Mesendoderm (in vitro differentiated cells): ENCODE measurements around the gene C1orf216.
"Not testable (repeated sequence)": the region's sequence is repeated elsewhere in the genome, so short reads cannot be mapped to it uniquely, and the experiment has no call there.

Experiments used
- DNase-seq: peaks from one replicate; pipeline ENCODE4 v3.0.0; 2013
- H2AK5ac ChIP-seq: 2 replicates; pipeline ENCODE4 v1.6.1; 2013; ENCODE audit warnings: low read length, inconsistent platforms
- H2BK120ac ChIP-seq: 2 replicates; pipeline ENCODE4 v1.6.1; 2013; ENCODE audit warnings: low read depth, mild to moderate bottlenecking, low read length, moderate library complexity, mixed read lengths
- H2BK15ac ChIP-seq: replicated peaks from 2 replicates; pipeline ENCODE4 v1.6.1; 2013; ENCODE audit warnings: low read depth, mild to moderate bottlenecking, moderate library complexity
- H2BK5ac ChIP-seq: 2 replicates; pipeline ENCODE4 v1.6.1; 2013; ENCODE audit warnings: low read length, inconsistent platforms
- H3K18ac ChIP-seq: 2 replicates; pipeline ENCODE4 v1.6.1; 2013; ENCODE audit warnings: mild to moderate bottlenecking, low read length, mixed read lengths
- H3K23ac ChIP-seq: one replicate; pipeline ENCODE4 v1.6.1; 2013; ENCODE audit warnings: low read length
- H3K27ac ChIP-seq: 2 replicates; pipeline ENCODE4 v1.5.1; 2013; ENCODE audit warnings: low read depth, mild to moderate bottlenecking, inconsistent platforms, low read length, moderate library complexity
- H3K27me3 ChIP-seq: 2 replicates; pipeline ENCODE4 v1.6.1; 2013; ENCODE audit warnings: low read length, control low read depth, mild to moderate bottlenecking, inconsistent platforms; ENCODE audit not compliant: insufficient read depth, poor library complexity
- H3K36me3 ChIP-seq: 2 replicates; pipeline ENCODE4 v1.6.1; 2013; ENCODE audit warnings: low read length, inconsistent platforms; ENCODE audit not compliant: control insufficient read depth, insufficient read depth
- H3K4ac ChIP-seq: one replicate; pipeline ENCODE4 v1.6.1; 2013; ENCODE audit warnings: low read depth, mild to moderate bottlenecking, low read length, moderate library complexity
- H3K4me1 ChIP-seq: 2 replicates; pipeline ENCODE4 v1.6.1; 2013; ENCODE audit warnings: low read depth, low read length, inconsistent platforms; ENCODE audit not compliant: control insufficient read depth
- H3K4me2 ChIP-seq: 2 replicates; pipeline ENCODE4 v1.6.1; 2013; ENCODE audit warnings: low read length
- H3K4me3 ChIP-seq: 2 replicates; pipeline ENCODE4 v1.5.1; 2013; ENCODE audit warnings: mild to moderate bottlenecking, low read length
- H3K56ac ChIP-seq: one replicate; pipeline ENCODE4 v1.6.1; 2013; ENCODE audit warnings: low read length
- H3K79me1 ChIP-seq: 2 replicates; pipeline ENCODE4 v1.6.1; 2013; ENCODE audit warnings: low read length, inconsistent platforms
- H3K79me2 ChIP-seq: 2 replicates; pipeline ENCODE4 v1.6.1; 2013; ENCODE audit warnings: mild to moderate bottlenecking, low read length; ENCODE audit not compliant: control insufficient read depth, insufficient read depth
- H3K9ac ChIP-seq: 2 replicates; pipeline ENCODE4 v1.6.1; 2013; ENCODE audit warnings: low read length, inconsistent platforms
- H4K5ac ChIP-seq: one replicate; pipeline ENCODE4 v1.6.1; 2013; ENCODE audit warnings: low read length
- H4K8ac ChIP-seq: one replicate; pipeline ENCODE4 v1.6.1; 2013; ENCODE audit warnings: low read depth, mild to moderate bottlenecking, control low read depth, low read length, moderate library complexity
- WGBS: extraction: QIAGEN DNeasy Blood & Tissue Kit; methylation state at CpG from one replicate; pipeline ENCODE4 v1.1.7; 2013; ENCODE audit warnings: low lambda C conversion rate, missing lambda C conversion rate; ENCODE audit not compliant: insufficient coverage; ENCODE audit errors: extremely low coverage; 5-methylcytosine and 5-hydroxymethylcytosine counted together

Gene C1orf216

GRCh38 chr1:35711098-35711497 is 7.6 kb downstream of the C1orf216 start:
- not testable (repeated sequence) for H3K27ac ChIP-seq, H4K8ac ChIP-seq, H3K9ac ChIP-seq, H3K79me2 ChIP-seq, H3K18ac ChIP-seq, H2BK15ac ChIP-seq, DNase-seq, H2AK5ac ChIP-seq, H3K4me1 ChIP-seq, H3K4ac ChIP-seq, H3K27me3 ChIP-seq, H3K23ac ChIP-seq, H3K79me1 ChIP-seq, H2BK120ac ChIP-seq, H3K36me3 ChIP-seq, H3K56ac ChIP-seq, H3K4me2 ChIP-seq, H3K4me3 ChIP-seq, H2BK5ac ChIP-seq, H4K5ac ChIP-seq
- no CpG with 5 or more reads among the region's 5 CpGs for WGBS

DNA sequence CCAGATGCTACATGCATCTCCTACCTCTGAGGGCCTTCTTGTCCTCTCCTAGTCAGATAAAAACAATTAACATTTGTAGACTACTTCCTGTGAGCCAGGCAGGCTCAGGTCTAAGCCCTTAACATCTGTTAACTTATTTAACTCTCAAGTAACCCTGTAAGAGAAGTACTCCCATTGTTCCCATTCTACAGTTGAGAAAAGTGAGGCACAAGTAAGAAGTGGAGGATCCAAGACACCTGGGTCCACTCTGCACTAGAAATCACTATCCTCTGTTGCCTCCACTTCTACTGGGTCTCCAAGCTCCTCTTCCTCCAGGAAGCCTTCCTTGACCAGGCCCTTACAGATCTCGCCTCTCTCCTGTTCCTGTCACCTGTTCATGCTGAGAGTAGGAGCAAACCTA is 9.7 kb downstream of the C1orf216 start:
- no peak overlapping the region for H3K4me3 ChIP-seq
- no peak overlapping the region for H3K56ac ChIP-seq
- H3K27ac ChIP-seq, result no peak overlapping the region
- no peak overlapping the region for H2AK5ac ChIP-seq
- peaks cover 6% of the 10 kb centered on the region for H3K4me1 ChIP-seq
- no peaks in the 10 kb centered on the region for H3K79me2 ChIP-seq
- H3K23ac ChIP-seq, result no peak overlapping the region
- H2BK15ac ChIP-seq, result no peak overlapping the region
- H3K79me1 ChIP-seq, result no peaks in the 10 kb centered on the region
- H2BK5ac ChIP-seq, result no peak overlapping the region
- no peak overlapping the region for H3K18ac ChIP-seq
- H2BK120ac ChIP-seq, result no peak overlapping the region
- no peak overlapping the region for H4K8ac ChIP-seq
- H3K4ac ChIP-seq, result no peak overlapping the region
- H3K27me3 ChIP-seq, result no peaks in the 10 kb centered on the region
- no peak overlapping the region for H3K4me2 ChIP-seq
- no CpG with 5 or more reads among the region's 1 CpG for WGBS
- no peak overlapping the region for H3K9ac ChIP-seq
- H4K5ac ChIP-seq, result no peak overlapping the region
- no peak for DNase-seq
- H3K36me3 ChIP-seq, result no peaks in the 10 kb centered on the region

- Histone ChIP-seq H2BK5ac (no peak overlapping the region), H3K56ac (peak overlapping the region; percentile 84), H3K79me1 (no peaks in the 10 kb centered on the region), H4K8ac (no peak overlapping the region), H2AK5ac (peak overlapping the region; percentile 44), H3K23ac (peak overlapping the region; percentile 35), H3K4me2 (peak overlapping the region; percentile 71), H3K18ac (peak overlapping the region; percentile 87), H3K4me3 (peak overlapping the region; percentile 46), H2BK120ac (no peak overlapping the region), H3K79me2 (no peaks in the 10 kb centered on the region), H3K36me3 (no peaks in the 10 kb centered on the region), H2BK15ac (no peak overlapping the region), H3K9ac (peak overlapping the region; percentile 75), H3K27ac (no peak overlapping the region), H4K5ac (no peak overlapping the region), H3K4me1 (peaks cover 6% of the 10 kb centered on the region), H3K4ac (no peak overlapping the region), H3K27me3 (no peaks in the 10 kb centered on the region)
- WGBS, result no CpG with 5 or more reads among the region's 14 CpGs
- DNase-seq, result peak; percentile 71
Measured at GRCh38 chr1:35708441-35708921, 10.2 kb downstream of the C1orf216 start.

GRCh38 chr1:35707601-35708440 is 10.9 kb downstream of the C1orf216 start:
- H4K5ac ChIP-seq, result no peak overlapping the region
- H3K79me1 ChIP-seq, result no peaks in the 10 kb centered on the region
- H3K79me2 ChIP-seq, result no peaks in the 10 kb centered on the region
- peak overlapping the region; percentile 3 for H3K27ac ChIP-seq
- peak; percentile 74 for DNase-seq
- peak overlapping the region; percentile 75 for H3K9ac ChIP-seq
- H2AK5ac ChIP-seq, result no peak overlapping the region
- H2BK120ac ChIP-seq, result no peak overlapping the region
- no peaks in the 10 kb centered on the region for H3K27me3 ChIP-seq
- no peak overlapping the region for H2BK15ac ChIP-seq
- H3K4me1 ChIP-seq, result peaks cover 6% of the 10 kb centered on the region
- H3K23ac ChIP-seq, result no peak overlapping the region
- no peaks in the 10 kb centered on the region for H3K36me3 ChIP-seq
- peak overlapping the region; percentile 46 for H3K4me3 ChIP-seq
- peak overlapping the region; percentile 84 for H3K56ac ChIP-seq
- peak overlapping the region; percentile 87 for H3K18ac ChIP-seq
- peak overlapping the region; percentile 64 for H3K4ac ChIP-seq
- H4K8ac ChIP-seq, result no peak overlapping the region
- WGBS, result no CpG with 5 or more reads among the region's 76 CpGs
- H2BK5ac ChIP-seq, result no peak overlapping the region
- peak overlapping the region; percentile 81 for H3K4me2 ChIP-seq

DNA sequence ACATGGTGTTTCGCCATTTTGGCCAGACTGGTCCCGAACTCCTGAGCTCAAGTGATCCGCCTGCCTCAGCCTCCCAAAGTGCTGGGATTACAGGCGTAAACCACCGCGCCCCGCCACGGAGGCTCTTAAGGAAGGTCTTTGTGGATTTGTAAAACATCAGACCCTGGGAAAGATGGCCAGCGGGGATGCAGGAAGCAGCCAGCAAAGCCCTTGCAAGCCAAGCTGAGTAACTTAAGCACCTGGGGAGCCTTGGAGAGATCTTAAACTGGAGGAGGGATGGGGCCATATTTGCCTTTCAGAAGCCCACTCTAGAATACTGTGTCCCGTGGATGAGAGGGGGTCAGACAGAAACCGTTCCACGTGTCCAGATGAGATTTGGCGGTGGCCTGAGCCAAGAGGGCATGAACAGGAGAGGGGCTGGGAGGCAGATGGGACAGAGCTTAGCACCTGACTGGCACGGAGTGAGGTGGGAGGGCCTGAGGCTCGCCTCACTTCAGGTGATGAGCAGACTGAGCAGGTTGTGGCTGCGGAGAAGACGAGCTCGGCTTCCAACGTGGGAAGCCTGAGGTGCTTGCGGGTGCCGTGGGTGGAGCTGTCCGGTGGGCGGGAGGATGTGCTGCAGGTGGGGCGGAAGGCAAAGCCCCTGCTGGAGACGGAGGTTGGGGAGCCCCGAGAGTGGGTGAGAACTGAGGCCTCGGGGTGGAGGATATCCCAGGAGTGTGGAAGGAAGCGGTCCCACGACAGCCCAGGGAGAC is 11.7 kb downstream of the C1orf216 start:
- H4K8ac ChIP-seq, result no peak overlapping the region
- H3K56ac ChIP-seq, result peak overlapping the region; percentile 84
- H3K18ac ChIP-seq, result no peak overlapping the region
- H3K36me3 ChIP-seq, result no peaks in the 10 kb centered on the region
- H3K9ac ChIP-seq, result peak overlapping the region; percentile 72
- no CpG with 5 or more reads among the region's 29 CpGs for WGBS
- no peak overlapping the region for H2BK5ac ChIP-seq
- no peak overlapping the region for H4K5ac ChIP-seq
- H3K79me1 ChIP-seq, result no peaks in the 10 kb centered on the region
- no peaks in the 10 kb centered on the region for H3K79me2 ChIP-seq
- H2AK5ac ChIP-seq, result no peak overlapping the region
- H2BK120ac ChIP-seq, result no peak overlapping the region
- no peak overlapping the region for H3K23ac ChIP-seq
- DNase-seq, result peak; percentile 34
- peak overlapping the region; percentile 2 for H3K27ac ChIP-seq
- no peak overlapping the region for H2BK15ac ChIP-seq
- peaks cover 6% of the 10 kb centered on the region for H3K4me1 ChIP-seq
- no peaks in the 10 kb centered on the region for H3K27me3 ChIP-seq
- no peak overlapping the region for H3K4ac ChIP-seq
- peak overlapping the region; percentile 81 for H3K4me2 ChIP-seq
- peak overlapping the region; percentile 17 for H3K4me3 ChIP-seq
